Glutamatergic neuron (in vitro differentiated cells): ENCODE measurements around the gene METTL21A. TPM values are rescaled to one million over a fixed set of nuclear protein-coding genes. Genes with fewer than 3 reads are reported as not detected.
A peak's percentile ranks its signal among the peaks of the same experiment; 100 is the strongest.

ENCODE experiments used
- DNase-seq: peaks from one replicate; pipeline ENCODE4 v3.0.0; 2022
- H3K27ac Mint-ChIP-seq: one replicate; pipeline ENCODE4 v1.8.0; 2020; ENCODE audit warnings: mild to moderate bottlenecking, mixed read lengths, inconsistent platforms; ENCODE audit not compliant: unreplicated experiment
- H3K27me3 Mint-ChIP-seq: one replicate; pipeline ENCODE4 v1.8.0; 2020; ENCODE audit warnings: mild to moderate bottlenecking, moderate library complexity, mixed read lengths, inconsistent platforms; ENCODE audit not compliant: unreplicated experiment
- H3K36me3 Mint-ChIP-seq: one replicate; pipeline ENCODE4 v1.8.0; 2020; ENCODE audit warnings: mild to moderate bottlenecking, mixed read lengths, inconsistent platforms; ENCODE audit not compliant: unreplicated experiment
- H3K4me1 Mint-ChIP-seq: one replicate; pipeline ENCODE4 v1.8.0; 2020; ENCODE audit warnings: mild to moderate bottlenecking, low read depth, mixed read lengths, inconsistent platforms; ENCODE audit not compliant: unreplicated experiment
- H3K4me3 Mint-ChIP-seq: one replicate; pipeline ENCODE4 v1.8.0; 2020; ENCODE audit warnings: mild to moderate bottlenecking, mixed read lengths, inconsistent platforms; ENCODE audit not compliant: unreplicated experiment
- H3K9me3 Mint-ChIP-seq: one replicate; pipeline ENCODE4 v1.8.0; 2020; ENCODE audit warnings: mild to moderate bottlenecking, moderate library complexity, mixed read lengths, inconsistent platforms; ENCODE audit not compliant: unreplicated experiment
- CTCF ChIP-seq: fragments of 200-600 bp; sonication (generic); IDR thresholded peaks from one replicate; pipeline ENCODE4 v1.5.0; 2021; ENCODE audit not compliant: partially characterized antibody, unreplicated experiment
- long read RNA-seq: library from polyadenylated mRNA; unstranded; transcript quantifications from one replicate; pipeline ENCODE4 v2.0.0, GENCODE V29; 2020; ENCODE audit not compliant: unreplicated experiment
- total RNA-seq: library from RNA; stranded (reverse); fragmentation: NEBNext Ultra II Directional; extraction: Animal tissue kit (Norgen Biotek cat#: 25700); gene quantifications from one replicate; pipeline ENCODE4 v1.2.1, GENCODE V29; 2021; ENCODE audit not compliant: unreplicated experiment

Gene METTL21A
- total RNA-seq, result 19.3 TPM
- long read RNA-seq, full-length matches to known transcripts, result 7 of 8 reads
- long read RNA-seq, partial matches to known transcripts, result 0 of 8 reads
- long read RNA-seq, other reads (novel, unspliced or antisense), result 1 of 8 reads

- Mint-ChIP-seq H3K4me1 (peaks cover 18% of the 10 kb centered on the region), H3K36me3 (no peaks in the 10 kb centered on the region), H3K4me3 (peak within 1 kb of the TSS; percentile 93), H3K27me3 (peaks cover 8% of the 10 kb centered on the region), H3K27ac (peak within 1 kb of the TSS; percentile 81), H3K9me3 (peaks cover 10% of the 10 kb centered on the region)
- peak; percentile 73 for DNase-seq
- peak; percentile 30 for TF ChIP-seq CTCF
These were observed at the start of gene METTL21A for GRCh38 chr2:207625014-207625907. TSS of gene METTL21A (minus strand) at chr2:207625394. CDS start at chr2:207624375, 1,019 bp downstream.

- no peak for DNase-seq
These were observed 49.6 kb upstream of the METTL21A start for GRCh38 chr2:207674826-207675225.

GRCh38 chr2:207674266-207674774, 49.1 kb upstream of the METTL21A start:
- no peak overlapping the region for H3K27ac Mint-ChIP-seq
- H3K4me1 Mint-ChIP-seq, result no peaks in the 10 kb centered on the region
- no peaks in the 10 kb centered on the region for H3K27me3 Mint-ChIP-seq
- no peak for TF ChIP-seq CTCF
- H3K36me3 Mint-ChIP-seq, result no peaks in the 10 kb centered on the region
- no peaks in the 10 kb centered on the region for H3K9me3 Mint-ChIP-seq
- H3K4me3 Mint-ChIP-seq, result no peak overlapping the region
- no peak for DNase-seq

More at GRCh38 chr2:207674826-207675225, 49.6 kb upstream of the METTL21A start:
- no peaks in the 10 kb centered on the region for H3K36me3 Mint-ChIP-seq
- H3K9me3 Mint-ChIP-seq, result no peaks in the 10 kb centered on the region
- no peaks in the 10 kb centered on the region for H3K27me3 Mint-ChIP-seq
- no peak for TF ChIP-seq CTCF
- no peak overlapping the region for H3K27ac Mint-ChIP-seq
- no peaks in the 10 kb centered on the region for H3K4me1 Mint-ChIP-seq
- no peak overlapping the region for H3K4me3 Mint-ChIP-seq

- no peak for TF ChIP-seq CTCF
- Mint-ChIP-seq H3K27me3 (no peaks in the 10 kb centered on the region), H3K36me3 (no peaks in the 10 kb centered on the region), H3K4me3 (no peak overlapping the region), H3K4me1 (no peaks in the 10 kb centered on the region), H3K9me3 (no peaks in the 10 kb centered on the region), H3K27ac (no peak overlapping the region)
- no peak for DNase-seq
These were observed 48.2 kb upstream of the METTL21A start for GRCh38 chr2:207673431-207673830.

- TF ChIP-seq CTCF, result no peak
- H3K4me1 Mint-ChIP-seq, result no peaks in the 10 kb centered on the region
- H3K4me3 Mint-ChIP-seq, result no peak overlapping the region
- DNase-seq, result no peak
- H3K9me3 Mint-ChIP-seq, result no peaks in the 10 kb centered on the region
- H3K27me3 Mint-ChIP-seq, result no peaks in the 10 kb centered on the region
- H3K36me3 Mint-ChIP-seq, result no peaks in the 10 kb centered on the region
- no peak overlapping the region for H3K27ac Mint-ChIP-seq
These were observed 45.7 kb upstream of the METTL21A start for GRCh38 chr2:207670887-207671286.
